Activated CD4-positive, alpha-beta T cell treated with anti-CD3 and anti-CD28 coated beads, Interleukin-2, amount 50 U/mL, for 16 hours (primary cell): ENCODE results near the gene SLFN12L.

Experiments used
- DNase-seq: peaks from one replicate; pipeline ENCODE4 v3.0.0-alpha.2; 2020

Gene SLFN12L

GRCh38 chr17:35423761-35424160 lies 113.7 kb downstream of the SLFN12L start:
- no peak for DNase-seq
